Mucosa of rectum (tissue), 2 donors: Measurements from ENCODE around the gene DPM1.

Source experiments
- H3K27ac ChIP-seq, 2 donors: one replicate each; pipeline ENCODE4 v1.7.0; 2013; ENCODE audit warnings: inconsistent platforms in 2 of 2, low read depth in 2 of 2, low read length in 2 of 2
- H3K27me3 ChIP-seq, 2 donors: one replicate each; pipeline ENCODE4 v1.7.0; 2013; ENCODE audit warnings: low read length in 2 of 2; ENCODE audit not compliant: control insufficient read depth in 2 of 2, insufficient read depth in 2 of 2
- H3K36me3 ChIP-seq, 2 donors: one replicate each; pipeline ENCODE4 v1.7.0; 2013; ENCODE audit warnings: low read length in 2 of 2; ENCODE audit not compliant: control insufficient read depth in 2 of 2, insufficient read depth in 2 of 2
- H3K4me1 ChIP-seq, 2 donors: one replicate each; pipeline ENCODE4 v1.7.0; 2013; ENCODE audit warnings: low read length in 2 of 2, mild to moderate bottlenecking in 1 of 2; ENCODE audit not compliant: control insufficient read depth in 2 of 2, insufficient read depth in 2 of 2
- H3K4me3 ChIP-seq, 2 donors: one replicate each; pipeline ENCODE4 v1.7.0; 2013; ENCODE audit warnings: low read length in 2 of 2
- H3K9ac ChIP-seq, 2 donors: one replicate each; pipeline ENCODE4 v1.7.0; 2013; ENCODE audit warnings: low read length in 2 of 2, low read depth in 1 of 2, mild to moderate bottlenecking in 1 of 2
- H3K9me3 ChIP-seq, 2 donors: one replicate each; pipeline ENCODE4 v1.7.0; 2013; ENCODE audit warnings: low read length in 2 of 2; ENCODE audit not compliant: control insufficient read depth in 2 of 2
- donor health status: healthy.
- donor health status: Normal muscosa, but diverticular disease.

DPM1 gene

GRCh38 chr20:50920997-50921396 lies 37.3 kb downstream of the DPM1 start:
- H3K36me3 ChIP-seq, result peaks cover 0 to 10% of the 10 kb centered on the region in 2 donors
- no peak overlapping the region for H3K4me3 ChIP-seq
- no peaks in the 10 kb centered on the region for H3K9me3 ChIP-seq
- no peaks in the 10 kb centered on the region for H3K27me3 ChIP-seq
- H3K27ac ChIP-seq, result no peak overlapping the region
- H3K4me1 ChIP-seq, result peaks cover 4 to 5% of the 10 kb centered on the region in 2 donors
- H3K9ac ChIP-seq, result no peak overlapping the region

DNA sequence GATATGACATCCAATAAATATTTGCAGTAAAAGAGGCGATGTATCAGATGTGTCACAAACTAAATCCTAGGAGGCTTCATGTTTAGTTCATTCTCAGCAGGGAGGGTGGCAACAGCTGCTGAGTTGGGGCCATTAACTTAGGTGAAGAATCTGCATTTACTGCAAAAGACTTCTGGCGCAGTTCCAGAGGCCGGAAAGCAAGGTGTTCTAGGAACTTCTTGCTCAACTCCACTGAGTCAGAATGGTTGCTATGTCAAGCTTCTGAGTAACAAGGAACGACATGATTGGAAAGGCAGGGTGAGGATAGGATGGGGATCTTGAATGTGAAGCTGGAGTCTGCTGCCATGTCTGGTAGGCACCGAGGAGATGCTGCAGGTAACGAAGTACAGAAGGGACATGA lies 38.8 kb downstream of the DPM1 start:
- no peaks in the 10 kb centered on the region for H3K27me3 ChIP-seq
- H3K27ac ChIP-seq, result no peak overlapping the region
- no peaks in the 10 kb centered on the region for H3K9me3 ChIP-seq
- no peak overlapping the region for H3K4me3 ChIP-seq
- no peak overlapping the region for H3K9ac ChIP-seq
- peaks cover 0 to 6% of the 10 kb centered on the region in 2 donors for H3K36me3 ChIP-seq
- peaks cover 12 to 13% of the 10 kb centered on the region in 2 donors for H3K4me1 ChIP-seq

DNA sequence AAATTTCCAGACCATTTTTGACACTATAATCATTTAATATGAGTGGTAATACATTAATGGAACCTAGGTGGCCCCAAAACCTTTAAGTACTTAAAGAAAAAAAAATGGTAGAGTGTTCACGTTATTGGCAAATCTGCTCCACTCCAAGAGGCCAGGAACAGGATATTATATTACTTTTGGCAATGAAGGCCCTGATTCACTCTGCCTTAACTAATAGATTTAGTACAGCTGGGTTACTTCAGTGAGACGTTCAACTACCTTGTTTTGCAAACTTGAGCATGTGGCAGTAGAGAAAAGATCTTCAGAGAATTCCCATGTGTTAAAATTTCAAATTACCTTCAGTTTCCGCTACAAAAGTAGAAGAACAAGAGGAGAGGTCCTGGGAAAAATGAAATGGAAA lies 39.9 kb downstream of the DPM1 start:
- Histone ChIP-seq H3K9me3 (no peaks in the 10 kb centered on the region), H3K27ac (no peak overlapping the region), H3K4me1 (peaks cover 12 to 13% of the 10 kb centered on the region in 2 donors)

GRCh38 chr20:50916934-50917333 lies 41.4 kb downstream of the DPM1 start:
- Histone ChIP-seq H3K27ac (no peak overlapping the region), H3K27me3 (no peaks in the 10 kb centered on the region), H3K36me3 (peaks cover 0 to 4% of the 10 kb centered on the region in 2 donors), H3K4me1 (peaks cover 12 to 13% of the 10 kb centered on the region in 2 donors), H3K4me3 (no peak overlapping the region), H3K9me3 (no peaks in the 10 kb centered on the region), H3K9ac (no peak overlapping the region)

More for the DNA sequence above, 39.9 kb downstream of the DPM1 start:
- H3K27me3 ChIP-seq, result no peaks in the 10 kb centered on the region
- peaks cover 0 to 7% of the 10 kb centered on the region in 2 donors for H3K36me3 ChIP-seq
- H3K4me3 ChIP-seq, result no peak overlapping the region
- H3K9ac ChIP-seq, result no peak overlapping the region

DNA sequence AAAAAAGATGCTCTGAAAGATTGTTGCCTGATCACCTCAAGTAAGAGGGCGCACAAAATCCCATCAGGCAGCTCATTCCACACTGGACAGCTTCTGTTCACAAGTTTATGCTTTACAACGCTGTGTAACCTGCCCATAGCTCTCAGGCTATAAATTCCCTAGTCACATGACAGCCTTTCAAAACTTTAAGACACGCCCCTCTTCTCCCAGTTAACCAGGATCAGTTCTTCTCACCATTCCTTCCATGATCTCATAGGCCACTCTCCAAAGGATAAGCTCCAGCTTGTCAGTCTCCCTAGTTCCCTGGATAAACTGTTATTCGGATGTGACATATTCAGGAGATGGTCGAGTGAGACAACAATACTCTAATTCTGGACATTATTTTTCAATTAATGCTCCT lies 42.1 kb downstream of the DPM1 start:
- no peak overlapping the region for H3K9ac ChIP-seq
- H3K4me3 ChIP-seq, result no peak overlapping the region
- H3K4me1 ChIP-seq, result peaks cover 12 to 13% of the 10 kb centered on the region in 2 donors
- no peaks in the 10 kb centered on the region for H3K27me3 ChIP-seq
- H3K27ac ChIP-seq, result no peak overlapping the region
- H3K36me3 ChIP-seq, result peaks cover 0 to 4% of the 10 kb centered on the region in 2 donors
- H3K9me3 ChIP-seq, result no peaks in the 10 kb centered on the region

- H3K27ac ChIP-seq, result no peak overlapping the region
- H3K4me1 ChIP-seq, result peaks cover 12 to 13% of the 10 kb centered on the region in 2 donors
- peaks cover 0 to 4% of the 10 kb centered on the region in 2 donors for H3K36me3 ChIP-seq
- no peak overlapping the region for H3K9ac ChIP-seq
- H3K27me3 ChIP-seq, result no peaks in the 10 kb centered on the region
- H3K9me3 ChIP-seq, result no peaks in the 10 kb centered on the region
- H3K4me3 ChIP-seq, result no peak overlapping the region
These were observed 42.9 kb downstream of the DPM1 start for GRCh38 chr20:50915424-50915823.

DNA sequence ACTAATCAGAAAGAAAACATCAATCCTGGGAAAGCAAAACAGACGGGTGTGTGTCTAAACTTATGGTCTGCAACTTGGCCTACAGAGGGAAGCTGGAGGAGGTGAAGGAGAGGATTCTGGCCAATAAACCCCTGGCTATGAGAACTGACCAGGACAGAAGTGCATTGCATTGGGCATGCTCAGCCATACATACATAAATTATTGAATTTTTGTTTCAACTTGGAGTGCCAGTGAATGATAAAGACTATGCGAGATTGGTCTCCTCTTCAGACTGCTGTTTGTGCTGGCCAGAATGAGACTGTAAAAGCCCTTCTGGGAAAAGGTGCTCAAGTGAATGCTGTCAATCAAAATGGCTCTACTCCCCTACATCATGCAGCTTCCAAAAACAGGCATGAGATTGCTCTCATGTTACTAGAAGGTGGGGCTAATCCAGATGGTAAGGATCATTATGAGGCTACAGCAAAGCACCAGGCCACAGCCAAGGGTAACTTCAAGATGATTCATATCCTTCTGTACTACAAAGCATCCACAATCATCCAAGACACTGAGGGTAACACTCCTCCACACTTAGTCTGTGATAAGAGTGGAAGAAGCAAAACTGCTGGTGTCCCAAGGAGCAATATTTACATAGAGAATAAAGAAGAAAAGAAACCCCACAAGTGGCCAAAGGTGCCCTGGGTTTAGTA lies 44.5 kb downstream of the DPM1 start:
- peaks cover 12 to 13% of the 10 kb centered on the region in 2 donors for H3K4me1 ChIP-seq
- H3K27ac ChIP-seq, result no peak overlapping the region
- no peaks in the 10 kb centered on the region for H3K9me3 ChIP-seq
- H3K9ac ChIP-seq, result no peak overlapping the region
- H3K4me3 ChIP-seq, result no peak overlapping the region
- peaks cover 0 to 4% of the 10 kb centered on the region in 2 donors for H3K36me3 ChIP-seq
- H3K27me3 ChIP-seq, result no peaks in the 10 kb centered on the region

DNA sequence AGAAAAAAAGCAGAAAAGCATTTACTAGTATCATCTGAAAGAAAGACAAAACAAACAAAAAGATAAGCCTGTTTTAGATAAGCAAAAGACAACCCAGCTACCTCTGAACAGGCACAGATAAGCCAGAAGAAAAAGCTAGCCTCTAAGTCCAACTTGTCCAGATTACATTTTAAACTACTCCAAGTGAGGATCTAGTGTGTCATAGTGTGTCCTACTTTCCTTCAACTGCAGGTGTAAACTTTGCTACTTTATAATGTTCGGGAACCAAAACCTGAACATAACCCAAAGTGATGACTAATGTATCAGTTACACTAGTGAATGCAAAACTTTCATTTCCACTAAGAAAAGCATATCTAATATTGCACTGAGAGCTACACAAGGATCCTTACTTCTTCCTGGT lies 46.6 kb downstream of the DPM1 start:
- H3K9ac ChIP-seq, result no peak overlapping the region
- H3K27ac ChIP-seq, result no peak overlapping the region
- H3K4me1 ChIP-seq, result peaks cover 12 to 13% of the 10 kb centered on the region in 2 donors
- no peak overlapping the region for H3K4me3 ChIP-seq
- no peaks in the 10 kb centered on the region for H3K9me3 ChIP-seq
- no peaks in the 10 kb centered on the region for H3K27me3 ChIP-seq
- H3K36me3 ChIP-seq, result peaks cover 0 to 5% of the 10 kb centered on the region in 2 donors

- H3K27me3 ChIP-seq, result no peaks in the 10 kb centered on the region
- no peaks in the 10 kb centered on the region for H3K9me3 ChIP-seq
- H3K27ac ChIP-seq, result no peak overlapping the region
- peaks cover 0 to 5% of the 10 kb centered on the region in 2 donors for H3K36me3 ChIP-seq
- H3K9ac ChIP-seq, result no peak overlapping the region
- no peak overlapping the region for H3K4me3 ChIP-seq
- H3K4me1 ChIP-seq, result peaks cover 8% of the 10 kb centered on the region in 2 donors
These were observed 47.3 kb downstream of the DPM1 start for GRCh38 chr20:50911030-50911429.

GRCh38 chr20:50909413-50909812 lies 48.9 kb downstream of the DPM1 start:
- Histone ChIP-seq H3K27ac (no peak overlapping the region), H3K27me3 (no peaks in the 10 kb centered on the region), H3K36me3 (peaks cover 0 to 5% of the 10 kb centered on the region in 2 donors), H3K4me3 (no peak overlapping the region), H3K9ac (no peak overlapping the region), H3K9me3 (no peaks in the 10 kb centered on the region), H3K4me1 (no peaks in the 10 kb centered on the region)
